SIG-M5 treated with dmso at 0.1 percent for 504 hours (cell line): ENCODE measurements around the gene ATM.
A peak's percentile ranks its signal among the peaks of the same experiment; 100 is the strongest.

ENCODE experiments used
- DNase-seq: peaks from one replicate; lab custom pipeline; 2025; ENCODE audit not compliant: unreplicated experiment; lab: John Stamatoyannopoulos, UW

The ATM gene

GRCh38 chr11:108222574-108223347 is at the start of gene ATM, which contains the start of gene NPAT:
ATM (plus strand) TSS chr11:108223067; CDS start chr11:108227625, 4,558 bp downstream.
NPAT (minus strand) TSS chr11:108222638; CDS start chr11:108222536, 102 bp downstream.
- peak; percentile 96 for DNase-seq

- DNase-seq: no peak
Measured at GRCh38 chr11:108177570-108177969, 45.3 kb upstream of the ATM start.

- DNase-seq: no peak
Measured at GRCh38 chr11:108193725-108194124, 29.1 kb upstream of the ATM start.

DNA sequence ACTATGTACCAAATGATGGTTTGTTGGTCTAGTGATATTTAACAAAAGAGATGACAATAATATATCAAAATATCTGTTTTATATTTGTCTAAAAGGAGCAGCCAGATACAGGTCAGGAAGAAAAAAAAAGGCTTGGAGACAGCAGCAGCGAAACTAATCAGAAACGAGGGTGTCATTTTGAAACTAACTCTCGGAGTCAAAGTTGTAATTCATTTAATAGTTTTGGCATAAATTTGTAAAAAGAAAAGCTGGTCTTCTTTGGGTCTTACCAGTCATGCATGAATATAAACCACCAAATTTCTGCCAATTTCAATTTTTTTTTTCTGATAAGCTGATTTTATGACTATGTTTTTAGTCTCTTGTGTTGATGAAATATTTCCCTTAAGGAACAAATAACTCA is 26.0 kb upstream of the ATM start:
- no peak for DNase-seq

GRCh38 chr11:108197351-108197750 is 25.5 kb upstream of the ATM start:
- no peak for DNase-seq

- DNase-seq: no peak
Measured at GRCh38 chr11:108198833-108199232, 24.0 kb upstream of the ATM start.

- peak; percentile 42 for DNase-seq
Measured at GRCh38 chr11:108199446-108200321, 23.2 kb upstream of the ATM start.

DNA sequence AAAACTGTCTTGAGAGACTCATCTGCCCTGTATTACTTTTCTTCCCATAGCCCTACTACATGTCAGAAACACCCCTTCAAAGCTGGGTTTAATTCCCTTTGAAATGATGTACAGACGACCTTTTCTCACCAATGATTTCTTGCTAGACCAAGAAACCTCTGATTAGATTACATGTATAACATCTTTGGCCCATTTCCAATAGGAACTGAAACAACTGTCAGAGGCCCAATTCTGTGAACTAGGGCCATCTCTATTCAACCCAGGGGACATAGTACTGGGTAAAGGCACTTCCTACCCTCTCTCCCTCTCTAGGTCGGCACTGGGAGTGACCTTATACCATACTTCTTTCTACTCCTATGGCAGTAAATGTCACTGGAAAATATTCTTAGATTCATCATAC is 19.8 kb upstream of the ATM start:
- peak; percentile 12 for DNase-seq

DNA sequence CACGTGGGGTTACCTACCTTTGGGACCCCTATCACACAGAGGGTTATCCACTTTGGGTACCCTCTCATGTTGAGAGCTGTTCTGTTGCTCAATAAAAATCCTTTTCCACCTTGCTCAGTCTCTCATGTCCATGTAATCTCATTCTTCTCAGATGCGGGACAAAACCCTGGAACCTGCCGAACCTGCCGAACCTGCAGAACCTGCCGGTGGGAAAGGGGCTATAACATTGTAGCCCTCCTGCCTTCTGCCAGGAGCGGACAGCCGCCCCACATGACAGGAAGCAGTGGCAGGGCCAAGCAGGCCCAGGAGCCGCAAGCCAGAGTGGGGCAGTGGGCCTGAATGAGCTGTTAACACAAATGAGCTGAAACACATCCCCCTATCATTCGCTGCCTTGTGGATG is 18.5 kb upstream of the ATM start:
- no peak for DNase-seq

DNA sequence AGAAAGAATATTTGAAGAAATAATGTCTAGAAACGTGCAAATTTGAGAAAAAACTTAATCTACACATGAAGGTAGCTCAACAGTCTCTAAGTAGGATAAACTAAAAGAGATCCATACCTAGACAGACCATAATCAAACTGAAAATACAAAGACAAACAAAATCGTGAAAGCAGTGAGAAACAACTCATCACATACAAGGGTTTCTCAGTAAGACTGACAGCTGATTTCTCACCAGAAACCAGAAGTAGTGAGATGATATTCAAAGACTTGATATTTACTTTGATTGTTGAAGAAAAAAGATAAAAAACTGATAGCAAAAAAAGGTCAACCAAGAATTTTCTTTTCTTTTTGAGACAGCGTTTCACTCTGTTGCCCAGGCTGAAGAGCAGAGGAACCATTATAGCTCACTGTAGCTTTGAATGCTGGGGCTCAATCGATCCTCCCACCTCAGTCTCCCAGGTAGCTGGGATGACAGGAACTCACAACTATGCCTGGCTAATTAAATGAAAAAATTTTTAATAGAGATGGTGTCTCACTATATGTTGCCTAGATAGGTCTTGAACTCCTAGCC is 17.9 kb upstream of the ATM start:
- DNase-seq: no peak

DNA sequence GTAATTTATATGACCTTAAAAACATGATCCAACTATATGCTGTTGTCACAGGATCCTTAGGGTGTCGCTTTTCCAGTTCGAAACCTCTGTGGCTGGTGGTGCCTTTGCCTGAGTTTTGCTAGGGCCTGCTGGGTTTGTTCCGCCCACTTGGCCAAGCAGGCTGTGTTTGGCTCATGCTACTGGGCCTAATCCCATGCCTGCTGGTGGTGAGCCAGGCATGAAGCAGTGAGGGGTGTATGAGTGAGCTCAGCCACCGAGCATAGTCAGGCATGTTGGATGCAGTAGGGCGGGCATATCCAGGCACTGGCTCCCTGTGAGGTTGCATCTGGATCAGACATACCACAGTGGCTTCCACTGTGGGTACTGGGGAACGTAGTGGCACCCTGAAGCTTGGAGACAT is 16.7 kb upstream of the ATM start:
- DNase-seq: no peak

DNA sequence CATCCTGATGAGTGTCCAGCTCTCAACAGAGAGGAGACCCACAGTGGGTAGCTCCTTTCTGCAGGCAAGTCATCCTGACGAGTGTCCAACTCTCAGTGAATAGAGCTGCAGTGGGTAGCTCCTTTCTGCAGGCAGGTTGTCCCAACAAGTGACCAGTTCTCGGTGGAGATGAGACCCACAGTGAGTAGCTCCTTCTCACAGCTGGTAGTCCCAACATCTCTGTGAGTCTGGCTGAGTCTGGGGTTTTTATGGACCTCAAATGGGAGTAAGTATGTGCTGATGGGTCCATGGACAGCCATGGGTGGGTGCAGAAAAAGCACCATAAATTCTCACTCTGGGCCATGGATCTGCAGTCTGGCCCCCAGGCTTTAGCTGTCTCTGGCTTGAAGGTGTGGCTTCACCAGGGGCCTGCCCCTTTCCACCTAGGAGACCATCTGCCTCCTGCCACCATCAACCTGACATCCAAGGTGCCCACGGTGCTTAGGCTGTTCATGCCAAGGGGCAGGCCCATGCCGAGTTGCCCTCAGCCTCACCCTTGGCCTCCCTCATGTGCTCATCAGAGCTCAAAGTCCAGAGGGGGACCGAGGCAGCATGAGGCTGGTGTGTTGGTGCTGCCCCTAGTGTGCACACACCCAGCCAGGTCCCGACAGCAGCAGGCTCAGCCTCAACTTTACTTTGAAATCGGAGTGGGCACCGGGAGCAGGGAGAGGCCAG is 15.7 kb upstream of the ATM start:
- no peak for DNase-seq

- no peak for DNase-seq
Measured at GRCh38 chr11:108207683-108208060, 15.2 kb upstream of the ATM start.

GRCh38 chr11:108210441-108210840 is 12.4 kb upstream of the ATM start:
- DNase-seq: no peak

DNA sequence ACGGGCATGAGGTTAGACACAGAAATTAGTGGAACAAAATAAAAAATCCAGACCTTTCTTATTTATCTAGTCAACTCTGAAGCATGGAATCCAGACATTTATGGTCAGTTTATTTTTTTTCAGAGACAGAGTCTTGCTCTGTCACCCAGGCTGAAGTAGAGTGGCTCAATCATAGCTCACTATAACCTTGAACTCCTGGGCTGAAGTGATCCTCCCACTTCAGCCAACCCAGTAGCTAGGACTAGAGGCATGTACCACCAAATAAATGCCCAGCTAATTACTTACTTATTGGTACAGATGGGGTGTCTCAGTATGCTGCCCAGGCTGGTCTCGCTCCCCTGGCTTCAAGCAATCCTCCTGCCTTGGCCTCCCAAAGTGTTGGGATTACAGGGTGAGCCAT is 9.1 kb upstream of the ATM start:
- no peak for DNase-seq

DNA sequence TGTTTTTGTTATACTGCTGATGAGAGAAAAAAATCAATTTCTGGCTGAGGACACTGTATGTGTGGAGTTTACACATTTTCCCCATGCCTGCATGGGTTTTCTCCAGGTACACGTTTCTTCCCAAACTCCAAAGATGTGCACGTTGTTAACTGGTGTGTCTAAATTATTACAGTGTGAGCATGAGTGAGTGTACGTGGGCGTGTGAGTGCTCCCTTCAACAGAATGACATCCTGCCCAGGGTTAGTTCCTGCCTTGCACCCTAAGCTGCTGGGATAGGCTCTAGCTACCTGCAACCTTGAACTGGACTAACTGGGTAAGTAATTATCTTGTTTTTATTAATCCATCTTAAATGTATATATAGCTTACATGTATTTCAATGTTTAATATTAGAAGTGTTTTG is 5.9 kb upstream of the ATM start:
- no peak for DNase-seq

- DNase-seq: no peak
Measured at GRCh38 chr11:108218455-108218854, 4.4 kb upstream of the ATM start.

DNA sequence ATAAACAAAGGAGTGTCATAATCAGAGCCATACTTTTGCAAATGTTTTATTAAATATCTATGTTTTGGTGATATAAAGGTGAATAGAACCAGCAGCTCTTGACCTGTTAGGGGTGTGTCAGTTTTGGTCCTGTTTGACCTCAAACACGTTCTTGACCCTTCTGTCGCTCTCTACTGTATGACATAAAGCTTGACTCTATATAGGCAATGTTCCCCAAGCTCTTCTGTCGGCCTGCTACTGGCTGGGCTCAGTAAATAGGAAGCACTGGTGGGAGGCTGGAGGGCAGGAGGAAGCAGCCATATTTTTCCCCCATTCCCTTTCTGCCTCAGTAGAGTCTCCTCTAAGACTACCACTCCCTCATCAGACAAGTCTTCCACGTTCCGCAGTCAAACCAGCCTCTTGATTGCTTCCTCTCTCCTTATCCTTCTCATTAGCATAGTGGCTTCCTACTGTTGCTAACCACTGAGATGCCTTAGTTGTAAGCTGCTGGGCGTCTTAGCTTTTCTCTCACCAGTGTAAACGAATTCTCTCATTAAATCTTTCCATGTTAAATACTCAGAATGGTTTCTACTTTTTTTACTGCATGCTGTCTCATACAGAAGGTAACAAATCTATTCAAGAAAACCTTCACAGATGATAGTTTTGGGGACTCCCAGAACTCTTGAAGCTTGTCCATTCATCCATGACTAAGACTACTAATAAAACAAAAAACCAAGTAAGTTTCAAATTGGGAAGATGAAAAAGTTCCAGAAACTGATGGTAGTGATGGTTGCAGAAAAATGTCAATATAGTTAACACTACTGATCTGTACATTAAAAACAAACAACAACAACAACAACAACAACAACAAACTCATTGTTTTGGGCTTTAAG is 3.7 kb upstream of the ATM start:
- DNase-seq: no peak

- DNase-seq: no peak
Measured at GRCh38 chr11:108220721-108221336, 2.0 kb upstream of the ATM start.

- no peak for DNase-seq
Measured at GRCh38 chr11:108221371-108221770, 1.5 kb upstream of the ATM start.
